HG02884 (cell line): Measurements from ENCODE around the gene CHD9.
"Not testable (repeated sequence)": the region's sequence is repeated elsewhere in the genome, so short reads cannot be mapped to it uniquely, and the experiment has no call there.

Experiments
- ATAC-seq: cut with Tn5 transposase; IDR thresholded peaks from one replicate; pipeline ENCODE4 v1.9.1; 2021; ENCODE audit warnings: mild to moderate bottlenecking, moderate library complexity; ENCODE audit not compliant: unreplicated experiment

Gene CHD9

DNA sequence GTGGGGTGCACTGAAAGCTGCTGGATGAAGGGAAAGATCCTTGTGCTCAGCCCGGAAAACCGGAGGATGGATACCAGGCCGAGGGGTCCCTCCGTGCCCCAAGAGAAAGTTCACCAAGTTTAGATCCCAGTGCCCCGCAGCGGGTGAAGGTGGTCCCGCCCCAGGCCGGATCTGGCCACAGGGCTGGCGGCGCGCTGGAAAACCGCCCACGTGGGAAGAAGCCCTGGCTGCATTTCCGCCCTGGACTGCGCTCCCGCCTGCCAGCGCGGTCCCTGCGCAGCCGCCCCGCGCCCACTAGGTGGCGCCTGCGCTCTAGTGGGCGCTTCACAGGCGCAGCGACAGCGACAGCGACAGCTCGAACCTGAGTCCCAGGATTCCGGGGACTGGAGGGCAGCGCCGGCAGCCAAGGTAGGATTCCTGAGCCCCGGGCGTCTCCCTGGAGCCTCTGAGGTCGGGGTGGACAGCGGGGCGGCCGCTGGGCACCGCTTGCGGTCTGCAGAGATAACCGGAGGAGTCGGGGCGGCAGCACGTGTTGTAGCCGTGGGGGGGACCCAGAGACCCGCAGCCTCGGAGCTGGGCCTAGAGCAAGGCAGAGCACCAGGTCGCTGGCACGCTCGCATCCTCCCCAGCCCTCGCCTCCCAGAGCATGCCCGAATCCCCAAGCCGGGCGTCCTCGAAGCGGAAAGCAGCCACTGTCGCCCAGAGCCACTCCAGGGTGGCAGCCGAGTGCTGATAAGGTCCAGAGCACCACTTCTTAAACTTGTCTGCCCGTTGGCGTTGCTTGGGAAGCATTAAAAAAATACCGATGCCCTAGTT is at the start of gene CHD9:
CHD9 (plus strand) TSS at position 322 of the 816 bp plus-strand sequence. CDS start 101,099 bp downstream, outside the sequence.
- ATAC-seq: peak; percentile 77

DNA sequence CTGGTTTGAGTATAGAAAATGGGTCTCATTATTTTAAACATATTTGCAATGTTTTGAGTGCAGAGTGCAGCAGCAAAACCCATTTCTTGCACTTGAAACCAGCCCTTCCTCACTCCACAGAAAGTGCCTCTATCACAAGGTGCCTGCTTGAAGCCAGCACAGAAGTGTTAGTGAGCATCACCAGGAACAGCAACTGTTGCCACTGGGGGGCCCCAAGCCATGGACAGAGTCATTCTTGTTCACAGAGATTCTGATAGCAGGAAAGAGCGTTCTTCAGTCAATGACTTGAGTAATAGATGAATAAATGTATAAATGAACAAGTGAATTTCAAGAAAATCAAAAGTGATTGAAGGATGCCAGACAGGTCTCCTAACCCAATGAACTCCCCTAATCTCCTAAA is 47.7 kb upstream of the CHD9 start:
- ATAC-seq: no peak

GRCh38 chr16:53014287-53014686 is 40.5 kb upstream of the CHD9 start:
- no peak for ATAC-seq

- ATAC-seq: no peak
Observed at GRCh38 chr16:53018834-53019416, 35.9 kb upstream of the CHD9 start.

- no peak for ATAC-seq
Observed at GRCh38 chr16:53022374-53022773, 32.4 kb upstream of the CHD9 start.

- ATAC-seq: no peak
Observed at GRCh38 chr16:53024045-53024444, 30.7 kb upstream of the CHD9 start.

- ATAC-seq: no peak
Observed at GRCh38 chr16:53029971-53030370, 24.8 kb upstream of the CHD9 start.

DNA sequence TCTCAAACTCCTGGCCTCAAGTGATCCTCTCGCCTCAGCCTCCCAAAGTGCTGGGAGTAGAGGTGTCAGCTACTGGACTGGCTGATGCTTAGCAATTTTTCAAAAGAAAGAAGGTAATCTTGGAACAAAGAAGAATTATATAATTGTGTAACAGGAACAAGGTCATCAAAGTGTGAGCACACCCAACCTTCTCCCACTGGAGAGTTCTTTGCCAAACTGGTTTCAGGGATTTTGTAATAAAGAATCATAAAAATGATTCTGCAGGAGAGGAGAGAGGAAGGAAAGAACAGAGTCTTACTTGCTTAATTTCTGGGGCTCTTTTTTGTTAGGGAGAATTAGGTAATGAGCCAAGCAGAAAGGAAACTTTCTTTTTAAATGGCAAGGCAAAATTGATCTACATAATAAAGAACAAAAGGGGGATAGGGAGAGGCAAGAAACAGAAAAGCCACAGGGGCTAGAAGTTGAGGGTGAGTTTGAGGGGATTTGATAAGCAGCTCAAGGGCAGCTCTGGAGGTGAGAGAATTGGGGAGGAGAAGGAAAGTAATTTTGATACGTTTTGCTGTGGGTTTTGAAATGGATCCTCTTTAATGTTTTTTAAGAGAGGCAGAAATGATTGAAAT is 23.4 kb upstream of the CHD9 start:
- no peak for ATAC-seq

DNA sequence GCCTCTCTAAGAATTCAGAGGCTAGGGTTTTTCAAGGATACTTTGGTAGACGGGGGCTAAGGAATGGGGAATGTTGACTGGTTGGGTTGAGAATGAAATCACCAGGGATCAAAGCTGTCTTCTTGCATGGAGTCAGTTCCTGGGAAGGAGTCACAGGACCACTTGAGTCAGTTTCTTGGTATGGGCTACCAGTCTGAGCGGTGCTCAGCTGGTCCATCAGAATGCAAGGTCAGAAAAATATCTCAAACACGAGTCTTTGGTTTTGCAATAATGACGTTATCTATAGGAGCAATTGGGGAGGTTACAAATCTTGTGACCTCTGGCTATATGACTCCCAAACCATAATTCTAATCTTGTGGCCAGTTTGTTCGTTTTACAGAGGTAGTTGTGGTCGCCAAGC is 20.5 kb upstream of the CHD9 start:
- ATAC-seq: no peak

- no peak for ATAC-seq
Observed at GRCh38 chr16:53035176-53035942, 19.4 kb upstream of the CHD9 start.

DNA sequence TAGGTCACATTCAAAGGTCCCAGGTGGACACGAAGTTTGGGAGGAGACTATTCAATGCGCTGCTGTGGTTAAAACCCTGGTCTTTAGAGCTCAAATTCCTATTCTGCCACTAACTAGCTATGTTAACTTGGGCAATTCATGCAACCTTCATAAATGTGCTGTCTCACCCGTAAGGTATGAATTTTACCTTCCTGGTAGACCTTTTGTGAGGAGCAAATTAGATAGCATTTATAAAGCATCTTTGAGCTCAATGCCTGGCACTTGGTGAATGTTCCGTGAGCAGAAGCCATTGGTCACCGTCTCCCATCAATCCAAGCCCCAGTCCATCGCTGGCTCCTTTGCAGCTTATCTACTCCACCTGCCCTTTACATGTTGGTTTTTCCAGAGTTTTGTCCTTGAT is 18.7 kb upstream of the CHD9 start:
- no peak for ATAC-seq

DNA sequence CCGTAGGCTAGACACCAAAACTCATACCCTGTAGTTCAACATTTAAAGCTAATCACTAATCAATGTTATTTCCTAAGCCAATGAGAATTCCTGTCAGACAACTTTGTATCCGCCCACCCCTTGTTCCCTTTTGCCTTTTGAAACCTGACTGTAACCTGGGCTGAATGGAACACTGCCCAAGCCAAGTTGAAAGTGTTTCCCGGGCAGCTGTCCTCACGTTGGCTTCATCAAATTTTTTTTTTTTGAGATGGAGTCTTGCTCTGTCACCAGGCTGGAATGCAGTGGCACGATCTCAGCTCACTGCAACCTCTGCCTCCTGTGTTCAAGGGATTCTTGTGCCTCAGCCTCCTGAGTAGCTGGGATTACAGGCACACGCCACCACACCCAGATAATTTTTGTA is 18.1 kb upstream of the CHD9 start:
- ATAC-seq: not testable (repeated sequence)

GRCh38 chr16:53040788-53041187 is 14.0 kb upstream of the CHD9 start:
- ATAC-seq: no peak

GRCh38 chr16:53041320-53042051 is 13.3 kb upstream of the CHD9 start:
- no peak for ATAC-seq

GRCh38 chr16:53042235-53042701 is 12.5 kb upstream of the CHD9 start:
- no peak for ATAC-seq

GRCh38 chr16:53043428-53043831 is 11.4 kb upstream of the CHD9 start:
- no peak for ATAC-seq

DNA sequence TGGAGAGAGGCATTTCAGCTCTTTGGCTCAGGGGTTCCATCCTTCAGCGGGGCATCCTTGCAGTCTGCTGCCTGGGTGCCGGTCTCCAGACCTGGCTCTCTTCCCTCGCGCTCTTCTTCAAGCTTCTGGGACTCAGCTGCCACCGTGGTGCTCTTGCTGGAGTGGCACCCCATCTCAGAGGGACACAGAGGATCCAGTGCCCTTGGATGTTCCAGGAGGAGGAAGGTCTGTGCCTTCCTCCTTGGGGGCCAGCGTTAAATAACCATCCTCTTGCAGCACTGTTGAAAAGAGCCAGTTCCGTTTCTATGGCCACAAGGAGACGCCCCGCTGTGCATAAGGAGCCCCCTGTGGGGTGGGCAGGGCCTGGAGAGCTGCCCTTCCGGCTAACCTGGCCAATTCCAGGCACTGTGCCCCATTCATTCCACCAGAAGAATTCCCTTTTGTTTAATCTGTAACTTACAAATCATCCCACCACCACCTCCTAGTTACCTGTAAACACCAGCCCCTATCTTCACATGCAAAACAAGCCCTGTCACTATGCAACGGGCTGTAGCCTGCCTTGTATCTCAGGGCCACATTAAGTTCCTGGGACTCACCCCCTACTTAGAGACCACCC is 10.7 kb upstream of the CHD9 start:
- no peak for ATAC-seq

DNA sequence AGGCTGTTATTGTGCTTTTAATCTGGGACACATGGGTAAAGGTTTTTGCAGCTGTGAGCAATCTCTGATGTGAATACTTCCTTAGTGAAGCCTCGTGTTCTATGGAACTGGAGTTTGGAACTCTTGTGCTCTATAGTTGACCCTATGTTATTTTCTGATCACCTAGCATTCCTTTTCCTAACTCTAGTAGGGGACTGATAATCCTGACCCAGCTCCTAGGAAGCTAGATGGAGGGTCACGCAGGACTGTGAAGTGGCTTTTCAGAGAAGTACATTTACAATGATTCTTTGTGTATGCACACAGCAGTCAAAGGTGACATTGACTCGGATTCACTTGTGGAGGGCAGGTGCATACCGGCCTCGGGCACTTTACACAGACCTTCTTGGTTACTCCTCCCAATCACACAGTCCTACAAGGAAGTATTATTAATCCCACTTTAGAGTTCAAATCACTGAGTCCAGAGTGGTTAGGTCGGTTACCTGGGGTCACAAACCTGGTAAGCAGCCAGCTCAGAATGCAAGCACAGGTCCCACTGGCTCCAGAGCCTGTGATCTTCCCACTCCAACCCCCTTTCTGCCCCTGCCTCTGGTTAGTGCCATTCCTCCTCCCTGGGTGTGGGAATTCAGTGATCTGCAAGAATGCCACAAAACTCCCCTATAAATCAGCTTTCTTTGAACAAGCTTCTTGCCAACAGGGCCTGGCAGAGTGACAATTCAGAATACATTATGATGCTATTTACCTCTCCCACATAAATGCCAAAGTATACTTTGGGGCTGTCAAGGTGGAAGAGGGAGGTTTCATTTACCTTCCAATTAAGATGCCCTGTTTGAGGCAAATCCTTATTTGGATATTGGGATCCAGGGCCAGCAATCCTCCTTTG is 9.2 kb upstream of the CHD9 start:
- ATAC-seq: no peak

DNA sequence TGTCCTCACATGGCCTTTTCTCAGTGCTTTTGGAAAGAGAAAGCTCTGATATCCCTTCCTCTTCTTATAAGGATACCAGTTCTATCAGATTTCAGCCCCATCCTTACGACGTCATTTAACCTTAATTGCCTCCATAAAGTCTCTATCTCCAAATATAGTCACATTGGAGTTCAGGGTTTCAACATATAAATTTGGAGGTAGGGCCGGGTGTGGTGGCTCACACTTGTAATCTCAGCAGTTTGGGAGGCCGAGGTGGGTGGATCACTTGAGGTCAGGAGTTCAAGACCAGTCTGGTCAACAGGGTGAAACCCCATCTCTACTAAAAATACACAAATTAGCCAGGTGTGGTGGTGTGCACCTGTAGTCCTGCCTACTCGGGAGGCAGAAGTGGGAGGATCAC is 7.3 kb upstream of the CHD9 start:
- ATAC-seq: not testable (repeated sequence)
